GM12891 (cell line): ENCODE measurements around the gene FBXO34.

Source experiments
- PAX5 ChIP-seq: IDR thresholded peaks from 2 replicates; pipeline ENCODE4 v1.6.1; 2011; ENCODE audit warnings: low read length, moderate library complexity, mild to moderate bottlenecking; ENCODE audit not compliant: insufficient read depth, severe bottlenecking
- POLR2A ChIP-seq: IDR thresholded peaks from 2 replicates; pipeline ENCODE4 v1.6.1; 2011; ENCODE audit warnings: low read depth, low read length, control low read depth
- POLR2AphosphoS5 ChIP-seq: IDR thresholded peaks from 2 replicates; pipeline ENCODE4 v1.6.1; 2011; ENCODE audit warnings: low read depth, low read length, control low read depth
- SPI1 ChIP-seq: IDR thresholded peaks from 2 replicates; pipeline ENCODE4 v1.6.1; 2011; ENCODE audit warnings: low read depth, low read length, control low read depth
- TAF1 ChIP-seq: IDR thresholded peaks from 2 replicates; pipeline ENCODE4 v1.6.1; 2011; ENCODE audit warnings: low read depth, low read length, control low read depth

GRCh38 chr14:55341781-55342180 is 70.6 kb downstream of the FBXO34 start:
- TF ChIP-seq POLR2A (no peak), SPI1 (no peak), POLR2AphosphoS5 (no peak), TAF1 (no peak), PAX5 (no peak)
